ENCODE measurements around the gene RBM33.

The RBM33 gene

DNA sequence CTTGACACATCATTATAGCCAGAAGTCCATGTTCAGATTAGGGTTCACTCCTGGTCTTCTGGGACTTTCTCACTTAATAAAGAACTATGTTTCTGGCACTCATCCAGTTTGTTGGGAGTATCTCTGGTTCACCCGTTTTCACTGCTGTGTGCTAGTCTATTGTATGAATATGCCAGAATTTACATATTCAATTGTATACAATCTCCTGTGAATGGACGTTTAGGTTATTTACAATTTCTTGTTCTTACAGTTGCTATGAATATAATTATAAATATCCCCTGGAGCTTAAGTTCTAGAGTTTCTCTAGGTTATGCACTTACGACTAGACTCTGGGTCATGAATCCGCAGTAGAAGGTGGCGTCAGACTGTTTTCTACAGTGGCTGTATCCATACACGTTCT lies 20.0 kb upstream of the RBM33 start:
- FAIRE-seq = no peak

DNA sequence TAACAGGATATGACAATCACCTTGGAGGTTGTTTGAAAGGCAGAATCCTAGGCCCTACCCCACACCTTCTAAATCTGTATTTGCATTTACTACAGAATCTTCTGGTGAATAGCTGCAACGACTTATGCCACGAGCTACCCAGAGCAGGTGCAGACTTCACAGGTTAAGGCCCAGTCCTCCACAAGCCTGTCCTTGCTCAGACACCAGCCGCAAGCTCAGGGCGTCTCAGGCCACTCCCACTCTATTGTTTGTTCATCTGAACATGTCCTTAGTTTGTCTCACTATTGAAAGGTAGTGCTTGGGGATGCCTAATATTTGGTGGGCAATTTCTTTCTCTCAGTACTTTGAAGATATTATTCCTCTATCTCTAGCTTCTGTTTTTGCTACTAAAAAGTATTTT lies 18.9 kb upstream of the RBM33 start:
- no peak for FAIRE-seq

DNA sequence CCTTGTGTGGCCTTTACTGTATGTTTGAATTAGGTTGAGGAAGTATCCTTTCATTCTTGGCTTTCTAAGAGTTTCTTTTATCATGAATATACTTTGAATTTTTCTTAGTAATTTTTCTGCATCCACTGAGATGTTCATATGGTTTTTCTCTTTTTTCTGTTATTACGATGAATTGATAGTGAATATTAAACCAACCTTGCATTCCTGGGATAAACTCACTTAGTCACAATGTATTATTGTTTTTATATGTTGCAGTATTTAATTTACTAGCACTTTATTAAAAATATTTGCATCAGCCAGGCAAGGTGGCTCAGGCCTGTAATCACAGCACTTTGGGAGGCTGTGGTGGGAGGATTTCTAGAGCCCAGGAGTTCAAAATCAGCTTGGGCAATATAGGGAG lies 15.3 kb upstream of the RBM33 start:
- FAIRE-seq = no peak

DNA sequence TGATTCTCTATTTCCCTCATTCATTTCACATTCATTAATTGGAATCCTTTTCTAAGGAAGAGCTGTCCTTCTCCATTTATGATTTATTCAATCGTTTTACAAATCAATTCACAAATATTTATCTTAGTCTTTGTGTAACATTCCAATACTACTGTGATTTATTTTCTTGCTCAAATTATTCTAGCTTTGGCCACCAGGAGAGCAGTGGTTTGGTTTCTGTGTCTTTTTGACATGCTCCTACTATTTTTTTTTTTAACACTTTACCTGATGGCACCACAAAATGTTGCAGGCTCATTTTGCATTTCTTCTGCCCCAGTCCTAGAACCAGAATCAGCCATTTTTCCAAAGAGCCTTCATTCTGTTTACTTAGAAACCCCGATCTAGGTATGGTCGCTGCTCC lies 13.3 kb upstream of the RBM33 start:
- no peak for FAIRE-seq

DNA sequence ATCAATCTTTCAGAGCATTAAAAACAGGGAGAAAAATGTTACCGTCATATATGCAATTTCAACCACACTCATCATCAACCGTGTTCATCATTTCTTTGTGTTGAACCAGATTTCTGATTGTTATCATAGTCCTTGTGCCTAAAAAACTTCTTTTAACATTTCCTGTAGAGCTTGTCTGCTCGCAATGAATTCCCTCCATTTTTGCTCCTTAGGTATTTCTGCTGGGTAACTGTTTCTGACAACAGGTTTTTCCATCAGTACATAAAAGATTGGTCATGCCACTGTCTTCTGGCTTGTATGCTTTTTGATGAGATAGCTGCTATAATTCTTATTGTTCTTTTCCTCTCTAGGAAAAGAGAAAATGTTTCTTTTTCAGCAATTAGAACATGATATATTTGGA lies 8.6 kb upstream of the RBM33 start:
- FAIRE-seq = no peak

DNA sequence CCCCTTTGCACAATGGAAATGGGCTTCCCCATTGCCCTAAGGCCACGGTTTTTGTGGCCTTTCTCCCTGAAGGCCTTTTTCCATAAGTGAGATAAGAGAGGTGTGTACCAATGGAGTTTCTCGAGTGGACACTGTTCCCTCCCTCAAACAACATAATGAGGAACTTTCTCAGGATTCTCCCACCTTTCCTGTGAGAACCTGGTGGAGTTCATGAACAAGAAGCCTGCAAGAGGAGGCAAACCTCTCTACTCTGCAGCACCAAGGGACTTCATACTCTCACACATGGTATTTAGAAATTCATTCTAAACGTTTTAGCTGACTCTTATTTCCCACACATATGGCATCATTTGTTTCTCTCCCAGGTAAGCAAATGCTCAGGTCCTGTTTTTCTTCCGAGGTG lies 7.3 kb upstream of the RBM33 start:
- no peak for FAIRE-seq

DNA sequence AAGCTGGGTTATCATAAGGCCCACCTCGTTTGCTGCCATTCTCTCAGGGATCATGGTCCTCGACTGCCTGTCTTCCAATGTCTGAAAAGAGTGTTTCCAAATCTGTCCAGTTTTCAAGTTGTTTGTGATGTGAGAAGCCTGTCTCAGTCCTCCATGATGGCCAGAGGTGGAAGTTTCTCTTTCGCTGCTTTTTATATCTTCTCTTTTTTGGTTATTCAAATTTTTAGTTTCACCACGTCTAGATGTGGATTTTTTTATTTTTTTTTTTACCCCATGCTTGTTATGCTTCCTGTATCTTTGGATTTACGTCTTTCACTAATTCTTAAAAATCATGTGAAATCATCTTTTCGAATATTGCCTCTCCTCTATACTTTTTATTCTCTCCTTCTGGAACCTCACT lies 6.1 kb upstream of the RBM33 start:
- FAIRE-seq = no peak

DNA sequence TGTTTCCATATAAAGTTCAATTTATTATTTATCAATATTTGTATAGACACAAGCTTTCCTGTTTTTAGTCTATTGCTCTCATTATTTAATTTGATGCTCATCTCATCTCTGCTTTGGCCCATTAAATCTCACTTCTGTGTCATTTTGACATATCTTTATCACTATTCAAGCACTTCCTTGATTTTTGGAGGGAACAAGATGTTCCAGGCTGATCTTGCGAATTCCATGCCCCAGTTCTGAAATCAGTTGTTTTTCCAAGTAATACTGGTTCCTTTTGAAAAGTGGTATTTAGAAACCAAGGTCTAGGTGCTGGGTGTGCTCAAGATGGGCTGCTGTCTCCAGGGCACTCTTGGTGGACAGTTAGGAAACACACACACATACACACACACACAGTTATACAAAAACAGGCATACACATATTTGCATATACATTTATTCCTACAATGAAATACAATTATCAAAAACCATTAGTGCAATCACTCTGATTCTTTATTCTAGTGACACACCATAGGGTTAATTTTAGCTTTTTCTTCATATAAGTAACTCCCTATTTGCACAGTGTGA lies 4.4 kb upstream of the RBM33 start:
- FAIRE-seq = no peak

DNA sequence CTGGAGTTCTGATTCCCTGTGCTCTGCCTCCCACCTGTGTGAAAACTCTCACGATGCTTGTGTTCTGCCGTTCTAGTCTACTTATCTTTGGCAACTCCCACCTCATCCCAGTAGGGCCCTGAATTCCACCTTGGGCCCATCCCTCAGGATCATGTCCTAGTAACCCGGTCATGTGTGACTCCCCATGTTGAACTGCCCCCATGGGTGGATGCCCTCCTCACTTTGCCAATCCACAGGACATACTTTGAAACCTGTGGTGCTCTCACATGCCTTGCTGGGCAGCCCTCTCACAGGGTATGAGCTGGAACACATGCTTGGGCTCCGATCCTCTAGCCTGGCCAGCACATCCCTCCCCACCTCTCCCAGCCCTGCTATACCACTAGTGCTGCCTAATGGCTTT lies 3.8 kb upstream of the RBM33 start:
- no peak for FAIRE-seq

DNA sequence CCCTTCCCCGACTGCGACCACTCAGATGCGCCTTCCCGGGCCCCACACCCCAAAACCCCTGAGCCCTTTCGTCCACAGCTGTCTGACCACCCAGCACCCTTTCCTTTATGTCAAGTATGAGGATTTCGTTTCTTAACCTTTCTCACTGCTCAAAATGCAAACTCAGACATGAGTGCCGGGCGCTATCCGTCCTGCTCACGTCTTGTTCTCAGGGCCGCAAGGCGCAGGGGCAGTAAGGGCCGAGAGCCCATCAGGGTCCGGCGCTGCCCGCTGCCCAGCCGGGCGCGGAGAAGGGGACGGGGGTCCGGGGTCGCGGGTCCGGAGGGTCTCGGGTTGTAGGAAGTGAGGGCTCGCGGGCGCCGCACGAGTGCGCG lies 670 bp upstream of the RBM33 start:
- no peak for FAIRE-seq

DNA sequence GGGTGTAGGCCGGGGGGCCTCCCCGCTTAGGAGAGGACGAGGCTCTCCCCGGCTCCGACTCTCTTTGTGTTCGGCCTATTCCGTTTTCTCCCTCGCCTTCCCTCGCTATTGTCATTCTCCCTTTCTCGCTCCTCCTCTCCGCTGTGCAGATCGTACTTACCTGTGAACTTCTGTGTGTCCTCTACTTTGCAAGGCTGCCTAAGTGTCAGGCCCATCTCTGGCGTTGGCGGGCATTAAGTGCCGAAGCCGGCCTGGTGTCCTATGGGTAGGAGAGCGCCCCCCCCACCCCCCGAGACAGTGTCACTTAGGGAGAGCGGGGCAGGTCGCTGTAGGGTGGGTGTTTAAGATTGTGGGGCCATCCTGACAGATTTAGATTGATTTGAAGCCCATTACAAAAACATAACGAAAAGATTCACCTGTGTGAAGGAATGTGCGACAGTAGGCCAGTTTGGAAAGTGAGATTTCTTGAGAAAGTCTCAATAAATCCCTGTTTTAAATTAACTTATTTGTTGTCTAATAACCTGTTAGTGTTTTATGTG lies 579 bp downstream of the RBM33 start:
- no peak for FAIRE-seq

DNA sequence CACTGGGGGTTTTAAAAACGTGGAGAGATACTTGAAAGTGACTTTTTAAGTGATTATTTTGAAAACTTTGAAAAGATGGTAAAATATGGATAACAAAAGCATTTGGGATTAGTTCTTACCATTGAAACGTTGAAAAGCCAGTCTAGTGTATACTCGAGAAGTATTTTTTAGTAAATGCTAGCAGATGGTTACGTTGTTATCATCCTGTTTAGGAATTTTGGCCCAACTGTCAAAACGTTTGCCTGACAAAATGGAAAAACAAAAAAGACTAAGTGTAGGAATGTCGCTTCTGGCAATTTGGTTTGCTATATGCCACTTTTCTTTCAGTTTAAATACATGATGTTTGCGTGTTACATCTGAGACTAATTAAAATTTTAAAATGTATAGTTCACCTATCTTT lies 1.2 kb downstream of the RBM33 start:
- no peak for FAIRE-seq

DNA sequence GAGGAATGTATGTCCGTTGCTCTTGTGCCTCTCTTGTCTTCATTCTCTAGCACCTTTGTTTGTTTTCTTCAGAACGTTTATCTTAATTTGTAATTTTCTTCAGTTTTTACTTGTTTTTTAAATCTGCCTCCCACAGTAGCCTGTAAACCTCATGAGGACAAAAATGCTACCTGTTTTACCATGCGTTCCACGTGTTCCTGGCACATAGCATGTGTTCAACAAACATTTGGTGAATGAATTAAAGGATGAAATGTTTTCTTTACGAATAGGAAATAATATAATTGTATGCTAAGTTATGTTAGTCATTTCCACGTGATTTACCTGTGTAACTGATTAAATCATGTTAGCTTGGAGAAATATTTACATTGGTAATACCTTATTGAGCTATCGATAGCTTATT lies 2.2 kb downstream of the RBM33 start:
- FAIRE-seq = no peak

DNA sequence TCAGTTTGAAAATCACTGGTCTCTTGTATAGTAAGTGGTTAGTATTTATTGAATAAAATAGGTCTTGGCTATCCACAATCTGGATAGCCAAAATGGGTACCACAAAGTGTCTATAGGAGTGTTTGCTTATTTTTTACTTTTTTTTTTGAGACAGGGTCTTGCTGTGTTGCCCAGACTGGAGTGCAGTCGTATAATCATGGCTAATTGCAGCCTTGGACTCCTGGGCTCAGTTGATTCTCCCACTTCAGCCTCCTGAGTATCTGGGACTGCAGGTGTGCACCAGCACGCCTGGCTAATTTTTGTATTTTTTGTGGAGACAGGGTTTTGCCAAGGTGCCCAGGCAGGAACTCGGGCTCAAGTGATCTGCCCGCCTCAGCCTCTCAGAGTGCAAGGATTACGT lies 2.8 kb downstream of the RBM33 start:
- FAIRE-seq = no peak

DNA sequence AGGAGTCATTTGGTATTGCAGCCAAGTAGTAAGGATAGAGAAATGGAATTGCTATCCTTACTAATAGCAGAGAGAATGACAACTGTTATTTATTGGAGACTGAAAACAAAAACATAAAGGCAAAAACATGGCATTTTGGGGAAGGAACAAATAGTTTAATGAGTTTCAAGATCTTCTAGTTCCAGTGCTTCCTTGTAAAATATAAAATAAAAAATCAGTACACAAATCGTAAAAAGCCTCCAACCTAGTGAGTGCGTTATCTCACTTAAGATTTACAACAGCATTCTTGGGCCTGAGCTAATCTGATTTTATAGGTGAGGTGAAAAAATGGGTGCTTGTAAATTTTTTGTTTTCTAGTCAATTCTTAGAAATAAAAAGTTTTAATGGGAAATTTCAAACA lies 3.3 kb downstream of the RBM33 start:
- FAIRE-seq = no peak

DNA sequence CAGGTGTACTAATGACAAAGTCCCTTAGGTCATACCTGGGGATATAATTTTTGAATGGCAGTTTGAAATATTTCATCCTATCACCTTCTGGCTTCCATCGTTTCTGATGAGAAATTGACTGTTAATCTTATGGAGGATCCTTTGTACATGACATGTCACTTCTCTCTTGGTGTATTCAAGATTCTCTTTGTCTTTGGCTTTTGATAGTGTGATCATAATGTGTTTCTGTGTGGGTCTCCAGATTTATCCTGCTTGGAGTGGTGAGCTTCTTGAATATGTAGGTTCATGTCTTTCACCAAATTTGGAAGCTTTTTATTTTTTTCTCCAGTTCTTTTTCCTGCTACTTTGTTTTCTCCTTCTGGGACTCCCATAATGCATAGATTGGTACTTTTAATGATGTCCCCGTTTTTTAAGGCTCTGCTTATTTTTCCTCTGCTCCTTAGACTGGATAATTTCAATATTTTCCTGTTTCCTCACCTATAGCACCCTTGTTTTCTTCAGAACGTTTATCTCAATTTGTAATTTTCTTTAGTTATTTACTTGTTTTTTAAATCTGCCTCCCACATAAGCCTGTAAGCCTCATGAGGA lies 4.4 kb downstream of the RBM33 start:
- no peak for FAIRE-seq

DNA sequence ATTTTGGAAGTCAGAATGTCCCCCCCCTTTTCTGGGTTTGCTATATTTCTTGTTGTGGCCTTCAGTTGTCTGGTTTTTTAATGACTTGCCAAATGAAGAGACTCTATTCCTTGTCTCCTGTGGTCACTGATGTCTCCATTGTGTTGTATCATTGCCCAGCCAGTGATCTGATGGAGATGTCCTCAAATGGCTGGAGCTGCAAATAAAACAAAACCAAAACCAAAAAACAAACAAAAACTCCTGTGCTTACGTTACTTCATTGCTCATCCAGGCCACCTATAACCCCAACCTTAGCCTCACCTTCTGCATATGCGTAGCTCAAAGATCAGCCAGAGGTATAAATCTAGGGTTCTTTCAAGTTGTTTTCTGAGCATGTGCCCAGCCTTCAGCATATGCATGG lies 5.1 kb downstream of the RBM33 start:
- FAIRE-seq = no peak

DNA sequence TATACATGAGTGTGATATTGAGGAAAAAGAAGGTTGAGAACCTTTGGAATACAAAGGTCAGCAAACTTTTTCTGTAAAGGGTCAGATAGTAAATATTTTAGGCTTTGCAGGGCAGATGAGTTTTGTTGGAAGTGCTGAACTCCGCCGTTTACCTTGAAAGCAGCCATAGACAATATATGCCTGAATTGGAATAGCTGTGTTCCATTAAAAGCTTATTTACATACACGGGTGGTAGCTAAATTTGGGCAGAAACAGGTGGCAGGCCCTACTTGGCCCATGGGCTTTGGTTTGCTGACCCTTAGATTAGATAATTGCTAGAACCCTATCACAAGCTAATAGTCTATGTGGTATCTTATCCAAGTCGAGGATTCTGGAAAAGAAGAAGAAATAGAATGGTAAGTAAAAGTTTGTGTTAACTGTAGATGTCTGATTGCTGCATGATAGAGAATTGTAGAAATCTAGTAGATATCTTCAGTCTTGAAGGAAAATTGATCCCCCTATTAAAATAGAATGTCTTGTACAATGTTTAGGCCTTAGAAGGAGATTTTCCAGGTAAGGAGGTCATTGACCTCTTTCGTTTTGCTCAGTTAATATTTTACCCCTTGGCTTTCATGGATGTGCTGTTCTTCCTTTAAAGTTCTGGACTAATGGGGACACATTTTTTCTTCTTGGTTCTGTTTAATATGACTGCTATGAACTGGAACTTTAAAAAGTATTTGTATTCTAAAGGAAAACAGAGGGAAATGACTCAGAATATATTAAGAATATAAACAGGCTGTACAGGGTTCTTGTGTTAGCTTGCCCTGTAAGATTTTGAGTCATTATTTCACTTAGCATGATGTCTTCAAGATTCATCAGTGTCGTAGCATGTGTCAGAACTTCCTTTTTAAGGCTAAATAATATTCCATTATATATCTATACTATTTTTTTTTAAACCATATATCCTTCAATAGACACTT lies 8.0 kb downstream of the RBM33 start:
- FAIRE-seq = no peak

DNA sequence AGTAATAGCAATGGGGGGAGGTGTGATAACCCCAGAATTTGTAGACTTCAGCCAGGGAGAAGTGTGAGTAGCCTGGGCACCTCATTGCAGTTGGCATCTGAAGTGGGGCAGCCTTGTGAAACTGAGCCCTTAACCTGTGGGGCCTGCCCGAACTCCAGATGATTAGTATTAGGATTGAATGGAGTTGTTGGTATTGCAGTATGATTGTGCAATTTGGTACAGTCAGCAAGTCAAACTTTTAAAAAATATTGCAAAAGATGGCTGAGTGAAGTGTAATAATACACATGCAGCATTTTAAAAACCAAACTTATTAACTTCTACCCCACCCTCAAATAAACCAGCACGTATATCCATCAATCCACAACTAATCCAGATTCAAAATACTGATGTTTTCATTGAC lies 9.3 kb downstream of the RBM33 start:
- FAIRE-seq = no peak

DNA sequence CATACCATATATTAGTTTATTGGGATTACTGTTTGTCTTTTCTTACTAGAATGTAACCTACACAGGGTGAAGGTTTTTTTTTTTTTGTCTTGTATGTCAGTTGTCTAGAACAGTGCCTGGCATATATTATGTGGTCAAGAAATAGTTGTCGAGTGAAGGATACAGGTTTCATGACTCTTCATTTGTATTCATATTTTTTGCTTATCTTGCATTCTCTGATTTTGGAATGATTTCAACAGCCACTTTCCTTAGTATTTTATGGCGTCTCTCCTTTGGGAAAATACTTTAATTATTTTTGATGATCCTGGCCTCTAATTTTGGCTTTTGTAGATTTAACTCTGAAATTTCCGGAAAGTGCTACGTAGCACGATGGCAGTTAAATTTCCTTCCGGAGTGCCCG lies 12.4 kb downstream of the RBM33 start:
- no peak for FAIRE-seq

DNA sequence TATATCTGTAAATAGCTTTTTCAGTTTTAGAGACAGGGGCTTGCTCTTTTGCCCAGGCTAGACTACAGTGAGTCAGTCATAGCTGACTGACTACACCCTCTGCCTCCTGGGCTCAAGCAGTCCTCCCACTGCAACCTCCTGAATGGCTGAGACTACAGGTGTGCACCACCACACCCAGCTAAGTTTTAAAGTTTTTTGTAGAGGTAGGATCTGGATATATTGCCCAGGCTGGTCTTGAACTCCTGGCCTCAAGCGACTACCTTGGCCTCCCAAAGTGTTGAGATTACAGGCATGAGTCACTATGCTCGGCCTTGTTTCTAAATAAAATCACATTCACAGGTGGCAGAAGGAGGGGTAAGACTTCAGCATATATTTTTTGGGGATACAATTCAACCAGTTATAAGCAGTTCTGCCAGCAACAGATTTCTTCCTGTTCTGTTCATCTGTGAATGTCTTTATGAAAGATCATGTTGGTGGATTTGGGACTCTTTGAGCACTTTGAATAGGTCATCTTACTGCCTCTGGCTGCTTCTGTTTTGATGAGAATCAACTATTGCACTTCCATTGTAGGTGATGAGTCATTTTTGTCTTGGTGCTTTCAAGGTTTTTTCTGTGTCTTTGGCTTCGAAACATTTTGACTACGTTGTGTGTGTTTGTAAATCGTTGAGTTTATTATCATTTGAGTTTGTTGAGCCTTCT lies 15.7 kb downstream of the RBM33 start:
- no peak for FAIRE-seq

DNA sequence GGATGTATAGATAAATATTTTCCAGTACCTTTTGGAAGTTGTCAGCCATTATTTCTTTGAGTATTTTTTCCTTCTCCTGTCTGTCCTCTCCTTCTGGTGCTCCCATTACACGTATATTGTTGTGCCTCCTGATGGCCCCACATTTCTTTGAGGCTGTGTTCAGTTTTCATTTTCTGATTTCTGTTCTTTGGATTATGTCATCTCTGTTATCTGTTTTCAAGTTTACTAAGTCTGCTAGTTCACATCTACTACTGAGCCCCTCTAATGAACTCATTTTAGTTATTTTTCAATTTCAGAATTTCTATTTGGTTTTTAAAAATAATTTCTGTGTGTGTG lies 16.3 kb downstream of the RBM33 start:
- FAIRE-seq = no peak

DNA sequence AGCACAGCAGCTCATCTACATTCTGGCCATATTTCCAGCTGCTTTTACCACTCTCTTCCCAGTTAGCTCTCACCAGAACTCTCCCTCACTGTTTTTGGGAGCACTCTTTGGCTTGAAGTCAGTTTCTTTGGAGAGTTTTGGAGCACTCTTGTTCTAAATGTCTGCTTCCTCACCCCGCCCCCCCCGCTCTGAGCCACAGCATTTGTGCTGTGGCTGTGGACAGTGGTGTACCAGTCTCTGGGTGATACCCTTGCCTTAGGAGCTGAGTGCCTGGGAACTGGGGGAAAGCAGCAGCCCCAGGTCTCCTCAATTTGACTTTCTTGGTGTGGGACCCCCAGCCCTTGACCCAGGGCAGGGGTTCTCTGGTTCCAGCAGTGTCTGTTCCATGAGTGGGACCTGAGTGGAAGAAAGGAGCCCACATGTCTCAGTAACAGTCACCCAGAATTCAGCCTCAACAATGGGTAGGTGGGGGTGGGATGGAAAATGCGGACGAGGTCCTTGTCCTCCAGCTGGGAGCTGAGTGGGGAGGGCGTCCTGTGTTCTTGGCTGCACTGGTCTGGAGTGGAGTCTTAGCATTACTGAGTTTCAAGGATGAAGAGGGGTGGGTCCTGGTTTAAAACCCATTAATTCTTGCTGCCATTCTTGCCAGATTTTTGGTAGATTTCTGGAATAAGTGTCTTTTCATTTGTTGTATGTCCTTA lies 18.0 kb downstream of the RBM33 start:
- no peak for FAIRE-seq

Measured in endometrium (tissue), 2 donors.